Ishikawa (cell line): ENCODE data around the gene LYG2.

Source experiments
- CEBPB ChIP-seq: IDR thresholded peaks from 2 replicates; pipeline ENCODE4 v1.6.1; 2012
- CREB1 ChIP-seq: IDR thresholded peaks from 2 replicates; pipeline ENCODE4 v1.6.1; 2012; ENCODE audit warnings: low read depth
- EP300 ChIP-seq: IDR thresholded peaks from 2 replicates; pipeline ENCODE4 v1.6.1; 2012; ENCODE audit warnings: borderline replicate concordance
- FOXM1 ChIP-seq: IDR thresholded peaks from 2 replicates; pipeline ENCODE4 v1.6.1; 2012; ENCODE audit warnings: low read depth, borderline replicate concordance
- RAD21 ChIP-seq: IDR thresholded peaks from 2 replicates; pipeline ENCODE4 v1.6.1; 2012; ENCODE audit warnings: low read depth
- TAF1 ChIP-seq: IDR thresholded peaks from 2 replicates; pipeline ENCODE4 v1.6.1; 2012; ENCODE audit warnings: low read depth, mild to moderate bottlenecking
- TCF12 ChIP-seq: IDR thresholded peaks from 2 replicates; pipeline ENCODE4 v1.6.1; 2012; ENCODE audit warnings: low read depth
- TEAD4 ChIP-seq: IDR thresholded peaks from 2 replicates; pipeline ENCODE4 v1.6.1; 2012
- YY1 ChIP-seq: IDR thresholded peaks from 2 replicates; pipeline ENCODE4 v1.6.1; 2012; ENCODE audit warnings: low read depth
- ZBTB7A ChIP-seq: IDR thresholded peaks from 2 replicates; pipeline ENCODE4 v1.6.1; 2012; ENCODE audit warnings: low read depth
- TF ChIP-seq, protein P1 (sequence below): IDR thresholded peaks from 2 replicates; pipeline ENCODE4 v1.6.1; 2012
- TF ChIP-seq, protein P2 (sequence below): IDR thresholded peaks from 2 replicates; pipeline ENCODE4 v1.6.1; 2012; ENCODE audit warnings: low read depth, mild to moderate bottlenecking
- TF ChIP-seq, protein P3 (sequence below): IDR thresholded peaks from 2 replicates; pipeline ENCODE4 v1.6.1; 2012

DNA sequence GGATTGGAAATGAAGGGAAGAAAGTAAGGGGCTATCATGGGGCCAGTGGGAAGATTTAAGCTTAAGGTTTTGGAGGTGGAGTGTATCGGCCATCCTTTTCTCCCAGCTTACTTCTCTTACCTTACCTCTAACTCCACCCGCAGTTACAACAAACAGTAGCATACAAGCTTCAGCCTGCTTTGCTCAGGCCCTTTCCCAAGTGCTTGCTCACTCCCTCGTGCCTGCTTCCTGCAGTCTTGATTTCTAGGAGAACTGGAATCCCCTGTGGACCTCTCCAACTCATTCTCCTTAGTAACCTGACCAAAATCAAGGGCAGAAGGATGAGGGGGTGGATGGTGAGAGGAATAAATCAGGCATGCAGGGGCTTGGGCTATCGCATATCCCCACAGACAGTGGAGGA is 5.8 kb upstream of the LYG2 start:
- TF ChIP-seq TAF1 (no peak), ZBTB7A (no peak), CREB1 (no peak), EP300 (no peak), TEAD4 (no peak), RAD21 (no peak), CEBPB (no peak), YY1 (no peak), FOXM1 (no peak), TCF12 (no peak)
- TF ChIP-seq, protein P1, sequence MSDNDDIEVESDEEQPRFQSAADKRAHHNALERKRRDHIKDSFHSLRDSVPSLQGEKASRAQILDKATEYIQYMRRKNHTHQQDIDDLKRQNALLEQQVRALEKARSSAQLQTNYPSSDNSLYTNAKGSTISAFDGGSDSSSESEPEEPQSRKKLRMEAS, result no peak
- TF ChIP-seq, protein P2, sequence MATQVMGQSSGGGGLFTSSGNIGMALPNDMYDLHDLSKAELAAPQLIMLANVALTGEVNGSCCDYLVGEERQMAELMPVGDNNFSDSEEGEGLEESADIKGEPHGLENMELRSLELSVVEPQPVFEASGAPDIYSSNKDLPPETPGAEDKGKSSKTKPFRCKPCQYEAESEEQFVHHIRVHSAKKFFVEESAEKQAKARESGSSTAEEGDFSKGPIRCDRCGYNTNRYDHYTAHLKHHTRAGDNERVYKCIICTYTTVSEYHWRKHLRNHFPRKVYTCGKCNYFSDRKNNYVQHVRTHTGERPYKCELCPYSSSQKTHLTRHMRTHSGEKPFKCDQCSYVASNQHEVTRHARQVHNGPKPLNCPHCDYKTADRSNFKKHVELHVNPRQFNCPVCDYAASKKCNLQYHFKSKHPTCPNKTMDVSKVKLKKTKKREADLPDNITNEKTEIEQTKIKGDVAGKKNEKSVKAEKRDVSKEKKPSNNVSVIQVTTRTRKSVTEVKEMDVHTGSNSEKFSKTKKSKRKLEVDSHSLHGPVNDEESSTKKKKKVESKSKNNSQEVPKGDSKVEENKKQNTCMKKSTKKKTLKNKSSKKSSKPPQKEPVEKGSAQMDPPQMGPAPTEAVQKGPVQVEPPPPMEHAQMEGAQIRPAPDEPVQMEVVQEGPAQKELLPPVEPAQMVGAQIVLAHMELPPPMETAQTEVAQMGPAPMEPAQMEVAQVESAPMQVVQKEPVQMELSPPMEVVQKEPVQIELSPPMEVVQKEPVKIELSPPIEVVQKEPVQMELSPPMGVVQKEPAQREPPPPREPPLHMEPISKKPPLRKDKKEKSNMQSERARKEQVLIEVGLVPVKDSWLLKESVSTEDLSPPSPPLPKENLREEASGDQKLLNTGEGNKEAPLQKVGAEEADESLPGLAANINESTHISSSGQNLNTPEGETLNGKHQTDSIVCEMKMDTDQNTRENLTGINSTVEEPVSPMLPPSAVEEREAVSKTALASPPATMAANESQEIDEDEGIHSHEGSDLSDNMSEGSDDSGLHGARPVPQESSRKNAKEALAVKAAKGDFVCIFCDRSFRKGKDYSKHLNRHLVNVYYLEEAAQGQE, result no peak
- TF ChIP-seq, protein P3, sequence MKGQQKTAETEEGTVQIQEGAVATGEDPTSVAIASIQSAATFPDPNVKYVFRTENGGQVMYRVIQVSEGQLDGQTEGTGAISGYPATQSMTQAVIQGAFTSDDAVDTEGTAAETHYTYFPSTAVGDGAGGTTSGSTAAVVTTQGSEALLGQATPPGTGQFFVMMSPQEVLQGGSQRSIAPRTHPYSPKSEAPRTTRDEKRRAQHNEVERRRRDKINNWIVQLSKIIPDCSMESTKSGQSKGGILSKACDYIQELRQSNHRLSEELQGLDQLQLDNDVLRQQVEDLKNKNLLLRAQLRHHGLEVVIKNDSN, result no peak
